ENCODE data around the gene CACNA1C. TPM values are rescaled to one million over a fixed set of nuclear protein-coding genes. Genes with fewer than 3 reads are reported as not detected.
"Not testable (repeated sequence)": the region's sequence is repeated elsewhere in the genome, so short reads cannot be mapped to it uniquely, and the experiment has no call there.

The CACNA1C gene
- total RNA-seq, 1 donor from 2014 or later = 11.7 TPM

DNA sequence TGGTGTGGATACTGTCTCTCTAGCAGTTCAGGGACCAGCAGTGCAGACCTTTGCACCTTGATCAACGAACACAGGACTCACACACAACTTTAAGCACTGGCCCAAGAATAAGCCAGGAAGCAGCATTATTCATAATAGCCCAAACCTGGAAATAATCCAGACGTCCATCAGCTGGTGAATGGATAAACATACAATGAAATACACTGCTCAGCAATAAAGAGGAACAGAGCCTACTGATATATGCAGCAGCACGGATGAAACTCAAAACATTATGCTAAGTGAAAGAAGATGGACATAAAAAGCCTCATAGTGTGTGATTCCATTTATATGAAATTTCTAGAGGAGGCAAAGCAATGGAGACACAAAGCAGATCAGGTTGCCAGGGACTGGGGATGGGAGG is 438.0 kb downstream of the CACNA1C start:
- Mint-ChIP-seq H3K4me3 (ENCODE audit: low read depth) (no peak overlapping the region), H3K36me3 (ENCODE audit: insufficient read depth) (no peaks in the 10 kb centered on the region), H3K27me3 (peaks cover 24% of the 10 kb centered on the region), H3K9me3 (ENCODE audit: low read depth) (no peaks in the 10 kb centered on the region), H3K4me1 (ENCODE audit: low read depth) (no peaks in the 10 kb centered on the region), H3K27ac (no peak overlapping the region)
- no peak for TF ChIP-seq CTCF (IDR thresholded peaks at IDR 0.05; ENCODE audit: unreplicated experiment)
- no peak for DNase-seq (ENCODE audit: low spot score, unreplicated experiment)

GRCh38 chr12:2491349-2491748 is 438.6 kb downstream of the CACNA1C start:
- H3K36me3 Mint-ChIP-seq (ENCODE audit: insufficient read depth); H3K9me3 Mint-ChIP-seq (ENCODE audit: low read depth); DNase-seq (ENCODE audit: low spot score, unreplicated experiment); H3K4me1 Mint-ChIP-seq (ENCODE audit: low read depth); H3K27ac Mint-ChIP-seq; H3K4me3 Mint-ChIP-seq (ENCODE audit: low read depth): not testable (repeated sequence)
- peaks cover 25% of the 10 kb centered on the region for H3K27me3 Mint-ChIP-seq

DNA sequence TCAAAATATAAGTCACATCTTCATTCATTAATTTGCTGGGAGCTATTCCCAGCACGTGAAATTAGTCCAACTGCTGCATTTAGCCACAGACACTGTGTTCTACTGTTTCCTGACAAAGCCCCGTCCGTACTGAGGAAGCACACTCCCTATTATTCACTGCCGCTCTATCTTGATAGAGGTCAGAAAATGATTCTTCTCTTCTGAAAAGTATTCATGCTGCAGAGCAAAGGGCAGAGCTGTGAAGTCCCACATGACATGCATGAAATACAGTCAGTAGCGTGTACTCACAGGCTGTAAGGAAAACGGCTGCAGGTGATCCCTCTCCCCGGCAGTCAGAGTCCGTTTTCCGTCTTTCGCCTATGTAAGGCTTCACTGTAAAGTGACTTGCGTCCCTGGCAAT is 439.4 kb downstream of the CACNA1C start:
- no peaks in the 10 kb centered on the region for H3K9me3 Mint-ChIP-seq (ENCODE audit: low read depth)
- no peaks in the 10 kb centered on the region for H3K36me3 Mint-ChIP-seq (ENCODE audit: insufficient read depth)
- no peak for DNase-seq (ENCODE audit: low spot score, unreplicated experiment)
- peaks cover 28% of the 10 kb centered on the region for H3K27me3 Mint-ChIP-seq
- H3K4me3 Mint-ChIP-seq (ENCODE audit: low read depth) = no peak overlapping the region
- H3K27ac Mint-ChIP-seq = no peak overlapping the region
- no peaks in the 10 kb centered on the region for H3K4me1 Mint-ChIP-seq (ENCODE audit: low read depth)
- no peak for TF ChIP-seq CTCF (IDR thresholded peaks at IDR 0.05; ENCODE audit: unreplicated experiment)

DNA sequence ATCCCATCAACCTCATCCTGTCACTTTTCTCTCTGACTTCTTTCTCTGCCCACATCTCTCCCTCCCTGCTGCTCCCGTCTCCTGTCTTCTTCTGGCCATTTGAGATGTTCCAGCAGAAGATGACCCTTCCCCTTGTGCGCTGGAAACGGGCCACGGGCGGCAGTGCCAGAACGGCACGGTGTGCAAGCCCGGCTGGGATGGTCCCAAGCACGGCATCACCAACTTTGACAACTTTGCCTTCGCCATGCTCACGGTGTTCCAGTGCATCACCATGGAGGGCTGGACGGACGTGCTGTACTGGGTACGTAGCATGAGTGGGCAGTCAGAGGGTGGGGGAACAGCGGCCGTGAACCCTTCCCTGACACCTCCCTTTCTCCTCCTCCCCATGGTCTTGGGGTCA is 440.3 kb downstream of the CACNA1C start:
- Mint-ChIP-seq H3K9me3 (ENCODE audit: low read depth) (no peaks in the 10 kb centered on the region), H3K4me3 (ENCODE audit: low read depth) (no peak overlapping the region), H3K4me1 (ENCODE audit: low read depth) (no peaks in the 10 kb centered on the region), H3K27ac (no peak overlapping the region), H3K36me3 (ENCODE audit: insufficient read depth) (no peaks in the 10 kb centered on the region), H3K27me3 (peaks cover 31% of the 10 kb centered on the region)
- no peak for TF ChIP-seq CTCF (IDR thresholded peaks at IDR 0.05; ENCODE audit: unreplicated experiment)
- no peak for DNase-seq (ENCODE audit: low spot score, unreplicated experiment)

- Mint-ChIP-seq H3K9me3 (ENCODE audit: low read depth) (no peaks in the 10 kb centered on the region), H3K27me3 (peaks cover 39% of the 10 kb centered on the region), H3K4me1 (ENCODE audit: low read depth) (no peaks in the 10 kb centered on the region), H3K36me3 (ENCODE audit: insufficient read depth) (no peaks in the 10 kb centered on the region), H3K27ac (no peak overlapping the region), H3K4me3 (ENCODE audit: low read depth) (no peak overlapping the region)
- no peak for TF ChIP-seq CTCF (IDR thresholded peaks at IDR 0.05; ENCODE audit: unreplicated experiment)
- no peak for DNase-seq (ENCODE audit: low spot score, unreplicated experiment)
Observed at GRCh38 chr12:2494486-2495192, 441.9 kb downstream of the CACNA1C start.

- Mint-ChIP-seq H3K4me1 (ENCODE audit: low read depth) (no peaks in the 10 kb centered on the region), H3K27ac (no peak overlapping the region), H3K36me3 (ENCODE audit: insufficient read depth) (no peaks in the 10 kb centered on the region), H3K9me3 (ENCODE audit: low read depth) (no peaks in the 10 kb centered on the region), H3K27me3 (peaks cover 44% of the 10 kb centered on the region), H3K4me3 (ENCODE audit: low read depth) (no peak overlapping the region)
- TF ChIP-seq CTCF (IDR thresholded peaks at IDR 0.05; ENCODE audit: unreplicated experiment) = no peak
- no peak for DNase-seq (ENCODE audit: low spot score, unreplicated experiment)
Observed at GRCh38 chr12:2495417-2496112, 442.8 kb downstream of the CACNA1C start.

Data from progenitor cell of endocrine pancreas (in vitro differentiated cells).